GM12878 (cell line): ENCODE results near the gene MAGEA11.

ENCODE experiments used
- BMI1 ChIP-seq: fragments of 450-650 bp; IDR thresholded peaks from 2 replicates; pipeline ENCODE4 v1.6.1; 2016; ENCODE audit warnings: mild to moderate bottlenecking, moderate library complexity, borderline replicate concordance
- CREM ChIP-seq: IDR thresholded peaks from 2 replicates; pipeline ENCODE4 v1.6.1; 2014; ENCODE audit warnings: antibody characterized with exemption, low read depth
- CTCF ChIP-seq, 3 experiments: IDR thresholded peaks in 2 of 3; conservative IDR thresholded peaks in 1 of 3; 2 replicates each; pipeline ENCODE4 v1.5.1; 2011; ENCODE audit warnings: low read depth in 3 of 3, low read length in 3 of 3, mild to moderate bottlenecking in 3 of 3, control low read depth in 2 of 3, moderate library complexity in 2 of 3, inconsistent platforms in 1 of 3, mixed read lengths in 1 of 3; ENCODE audit not compliant: control insufficient read depth in 2 of 3, insufficient read depth in 1 of 3; ENCODE audit errors: extremely low read depth in 1 of 3
- EED ChIP-seq: sonication (generic); IDR thresholded peaks from 2 replicates; pipeline ENCODE4 v1.6.1; 2016; ENCODE audit warnings: antibody characterized with exemption, low read depth
- EZH2 ChIP-seq: IDR thresholded peaks from 2 replicates; pipeline ENCODE4 v1.6.1; 2012; ENCODE audit warnings: low read depth, mild to moderate bottlenecking, control low read depth, inconsistent platforms, low read length, borderline replicate concordance; ENCODE audit not compliant: control insufficient read depth
- MAX ChIP-seq: IDR thresholded peaks from 2 replicates; pipeline ENCODE4 v1.6.1; 2012; ENCODE audit warnings: low read depth, low read length, improper control_type of control experiment
- POLR2A ChIP-seq: IDR thresholded peaks from 2 replicates; pipeline ENCODE4 v1.6.1; 2011; ENCODE audit warnings: low read depth, mild to moderate bottlenecking, low read length
- POU2F2 ChIP-seq: IDR thresholded peaks from 3 replicates; pipeline ENCODE4 v1.6.1; 2011; ENCODE audit warnings: low read depth, mild to moderate bottlenecking, low read length, borderline replicate concordance
- SIN3A ChIP-seq: IDR thresholded peaks from 2 replicates; pipeline ENCODE4 v1.6.1; 2012; ENCODE audit warnings: low read depth, low read length, improper control_type of control experiment
- SMC3 ChIP-seq: IDR thresholded peaks from 2 replicates; pipeline ENCODE4 v1.6.1; 2011; ENCODE audit warnings: low read length, improper control_type of control experiment, borderline replicate concordance
- TAF1 ChIP-seq: IDR thresholded peaks from 2 replicates; pipeline ENCODE4 v1.6.1; 2011; ENCODE audit warnings: mild to moderate bottlenecking, low read depth, low read length, borderline replicate concordance
- TBL1XR1 ChIP-seq: IDR thresholded peaks from 2 replicates; pipeline ENCODE4 v1.6.1; 2012; ENCODE audit warnings: low read depth, low read length, improper control_type of control experiment

GRCh38 chrX:149683966-149684730 lies 27.7 kb upstream of the MAGEA11 start:
- TF ChIP-seq SIN3A (no peak), CTCF (IDR thresholded peaks at IDR 0.05 in 2 of 3, conservative IDR thresholded peaks at IDR 0.05 in 1 of 3; ENCODE audit: control insufficient read depth in 2 of 3, extremely low read depth in 1 of 3, insufficient read depth in 1 of 3, low read depth in 3 of 3, low read length in 3 of 3) (no peak), POLR2A (no peak), EED (no peak), CREM (no peak), POU2F2 (no peak), TAF1 (no peak), EZH2 (no peak), TBL1XR1 (no peak), MAX (no peak), BMI1 (no peak), SMC3 (no peak)
